Activated naive CD8-positive, alpha-beta T cell treated with anti-CD3 and anti-CD28 coated beads, Interleukin-2, amount 50 U/mL, for 16 hours (primary cell): ENCODE measurements around the gene AURKB.

ENCODE experiments used
- DNase-seq: peaks from one replicate; pipeline ENCODE4 v3.0.0-alpha.2; 2020; ENCODE audit warnings: low read depth, low spot score

AURKB gene

DNA sequence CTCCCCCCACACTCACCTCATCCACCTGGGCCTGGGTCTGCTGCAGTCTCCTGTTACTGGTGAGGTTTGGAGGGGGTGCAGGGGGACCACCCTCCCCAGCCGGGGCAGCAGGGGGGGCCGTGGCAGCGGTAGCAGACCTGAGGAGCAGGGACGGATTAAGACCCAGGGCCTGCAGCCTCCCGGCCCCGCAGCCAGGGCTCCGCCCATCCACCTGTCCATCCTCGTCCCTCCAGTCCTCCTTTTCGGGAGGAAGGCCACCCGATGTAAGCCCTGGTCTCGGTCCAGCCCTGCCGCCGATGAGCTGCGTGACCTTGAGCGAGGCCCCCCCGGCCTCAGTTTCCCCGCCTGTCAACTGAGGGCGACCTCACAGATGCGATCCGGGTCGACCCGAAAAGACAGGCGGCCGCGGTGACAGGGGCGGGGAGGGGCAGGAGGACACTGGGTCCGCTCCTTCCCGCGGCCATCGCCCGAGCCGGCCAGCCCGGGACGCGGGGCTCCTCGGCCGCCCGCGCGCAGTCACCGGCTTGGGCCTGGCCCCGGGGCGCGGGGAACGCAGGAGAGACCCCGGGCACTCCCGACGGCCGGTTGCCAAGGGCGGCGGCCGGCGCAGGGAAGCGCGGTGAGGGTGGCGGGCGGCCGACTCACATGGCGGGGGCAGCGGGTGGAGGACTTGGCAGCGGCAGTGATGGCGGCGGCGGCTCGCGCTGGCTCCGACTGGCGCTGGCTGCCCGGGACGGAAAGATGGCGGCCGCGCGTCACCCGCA, 48.0 kb downstream of the AURKB start, which contains the start of gene VAMP2:
Gene VAMP2 (minus strand): TSS at position 716 of the 764 bp plus-strand sequence. CDS start 69 bp downstream, at position 647.
- DNase-seq, result peak; percentile 70

DNA sequence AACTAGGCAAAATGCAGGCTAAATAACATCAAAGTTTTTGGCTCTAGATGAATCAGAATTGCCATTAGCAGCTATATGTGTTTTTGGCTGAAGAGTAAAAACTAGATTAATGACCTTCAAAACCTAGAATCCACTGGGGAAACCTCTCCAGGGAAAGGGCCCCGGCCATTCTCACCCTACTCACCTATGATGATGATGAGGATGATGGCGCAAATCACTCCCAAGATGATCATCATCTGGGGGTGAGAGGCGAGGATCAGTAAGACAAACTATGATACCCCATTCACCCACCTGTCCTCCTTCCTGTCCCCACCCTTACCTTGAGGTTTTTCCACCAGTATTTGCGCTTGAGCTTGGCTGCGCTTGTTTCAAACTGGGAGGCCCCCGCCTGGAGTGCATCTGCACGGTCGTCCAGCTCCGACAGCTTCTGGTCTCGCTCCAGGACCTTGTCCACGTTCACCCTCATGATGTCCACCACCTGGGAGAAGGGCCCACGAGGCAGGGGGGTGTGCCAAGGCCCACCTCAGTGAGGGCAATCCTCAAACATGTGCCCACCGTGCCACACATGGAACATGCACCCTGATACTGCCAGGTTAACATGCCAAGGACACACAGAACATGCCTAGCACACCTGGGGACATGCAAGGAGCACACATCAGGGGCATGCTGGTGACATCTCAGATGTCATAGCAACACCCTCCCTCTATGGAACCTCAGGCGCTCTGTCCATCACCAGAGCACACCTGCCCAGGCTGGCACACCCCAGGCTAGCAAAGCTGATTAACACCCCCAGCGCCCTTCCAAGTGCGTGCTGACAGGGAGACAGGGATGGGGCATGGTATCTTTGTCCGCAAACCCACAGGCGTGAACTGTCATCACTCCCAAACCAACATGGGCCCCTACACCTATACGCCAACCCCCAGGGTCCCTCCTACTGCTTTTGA, 48.8 kb downstream of the AURKB start:
- DNase-seq, result no peak

GRCh38 chr17:8160741-8161221, 49.6 kb downstream of the AURKB start:
- DNase-seq, result no peak

GRCh38 chr17:8160224-8160577, 50.2 kb downstream of the AURKB start:
- no peak for DNase-seq

- no peak for DNase-seq
These were observed 50.7 kb downstream of the AURKB start for GRCh38 chr17:8159459-8160223.

DNA sequence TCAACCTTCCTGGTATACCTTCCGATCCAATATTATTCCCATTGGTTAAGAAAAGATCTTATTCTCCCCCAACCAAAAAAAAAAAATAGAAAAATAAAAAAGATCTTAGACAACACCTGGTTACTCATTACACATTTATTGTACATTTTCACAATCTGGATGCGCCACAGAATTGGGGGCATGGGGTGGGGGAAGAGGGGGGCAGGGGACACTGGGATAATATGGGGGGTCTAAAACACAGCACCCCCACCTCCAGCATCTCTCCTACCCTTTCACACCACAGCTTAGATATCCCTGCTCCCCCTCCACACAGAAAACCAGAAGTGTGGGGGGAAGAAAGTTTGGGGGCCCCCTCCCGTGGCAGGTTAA, 51.4 kb downstream of the AURKB start:
- DNase-seq, result no peak

DNA sequence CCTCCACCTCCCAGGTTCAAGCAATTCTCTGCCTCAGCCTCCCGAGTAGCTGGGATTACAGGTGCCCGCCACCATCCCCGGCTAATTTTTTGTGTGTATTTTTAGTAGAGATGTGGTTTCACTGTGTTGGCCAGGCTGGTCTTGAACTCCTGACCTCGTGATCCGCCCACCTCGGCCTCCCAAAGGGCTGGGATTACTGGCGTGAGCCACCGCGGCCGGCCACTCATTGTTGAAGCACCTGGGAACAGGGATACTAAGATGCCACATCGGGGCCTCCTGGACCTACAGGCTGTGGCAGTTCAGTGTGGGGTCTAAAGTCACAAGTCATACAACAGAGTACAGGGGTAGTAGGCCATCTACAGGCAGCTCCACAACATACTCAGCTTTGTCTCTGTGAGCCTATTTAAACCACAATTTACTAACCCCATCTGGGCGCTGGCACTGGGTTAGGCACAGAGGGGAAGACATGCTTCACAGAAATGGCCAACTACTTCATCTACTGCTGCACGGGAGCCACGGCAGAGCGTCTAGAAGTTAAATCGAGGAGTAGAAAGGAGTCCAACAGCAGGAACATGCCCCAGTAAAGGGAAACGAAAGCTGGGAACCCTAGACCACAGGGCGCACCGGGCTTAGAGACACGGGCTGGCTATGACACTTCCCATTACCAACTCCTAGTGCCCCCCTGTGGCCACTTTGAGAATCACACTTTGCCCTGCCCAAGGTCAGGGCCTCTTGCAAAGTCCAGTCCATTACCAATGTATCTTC, 51.9 kb downstream of the AURKB start:
- peak; percentile 69 for DNase-seq

GRCh38 chr17:8156246-8156992, 54.0 kb downstream of the AURKB start:
- peak; percentile 100 for DNase-seq

DNA sequence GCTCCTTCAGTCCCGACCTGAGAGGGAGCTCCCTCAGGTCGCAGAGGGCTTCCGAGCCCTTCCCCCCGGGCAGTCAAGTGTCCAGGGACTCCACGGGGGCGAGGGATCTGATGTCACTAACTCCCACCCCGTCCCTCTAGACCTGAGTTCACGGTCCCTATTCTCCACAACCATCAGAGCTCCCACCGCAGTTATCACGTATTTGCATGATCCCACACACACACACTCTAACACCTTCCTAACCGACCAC, 54.5 kb downstream of the AURKB start:
- DNase-seq, result no peak

- no peak for DNase-seq
These were observed 55.0 kb downstream of the AURKB start for GRCh38 chr17:8155231-8155995.
